Ecto neural progenitor cell (in vitro differentiated cells): ENCODE results near the gene CFAP69.
"Not testable (repeated sequence)": the region's sequence is repeated elsewhere in the genome, so short reads cannot be mapped to it uniquely, and the experiment has no call there.

Experiments
- DNase-seq: peaks from one replicate; pipeline ENCODE4 v3.0.0-alpha.2; 2018; ENCODE audit warnings: low spot score

The CFAP69 gene

GRCh38 chr7:90272242-90272641, 27.3 kb downstream of the CFAP69 start:
- DNase-seq: no peak

GRCh38 chr7:90274161-90274560, 29.2 kb downstream of the CFAP69 start:
- no peak for DNase-seq

- DNase-seq: no peak
Measured at GRCh38 chr7:90276033-90276728, 31.2 kb downstream of the CFAP69 start.

- no peak for DNase-seq
Measured at GRCh38 chr7:90288154-90288553, 43.2 kb downstream of the CFAP69 start.

- no peak for DNase-seq
Measured at GRCh38 chr7:90290244-90291113, 45.5 kb downstream of the CFAP69 start.

- no peak for DNase-seq
Measured at GRCh38 chr7:90298145-90299038, 53.4 kb downstream of the CFAP69 start.

GRCh38 chr7:90303241-90303640, 58.3 kb downstream of the CFAP69 start:
- no peak for DNase-seq

GRCh38 chr7:90309872-90310271, 64.9 kb downstream of the CFAP69 start:
- no peak for DNase-seq

GRCh38 chr7:90311175-90311574, 66.2 kb downstream of the CFAP69 start:
- DNase-seq: no peak

GRCh38 chr7:90312745-90313144, 67.8 kb downstream of the CFAP69 start:
- no peak for DNase-seq

GRCh38 chr7:90313907-90314306, 68.9 kb downstream of the CFAP69 start:
- no peak for DNase-seq

- DNase-seq: no peak
Measured at GRCh38 chr7:90320014-90320413, 75.0 kb downstream of the CFAP69 start.

- DNase-seq: no peak
Measured at GRCh38 chr7:90320418-90320800, 75.4 kb downstream of the CFAP69 start.

- peak; percentile 74 for DNase-seq
Measured at GRCh38 chr7:90320801-90321494, 76.0 kb downstream of the CFAP69 start, which contains the start of gene FAM237B. Gene FAM237B, minus strand, starts transcription at chr7:90321304. Its CDS starts 1,556 bp downstream, at chr7:90319748.

GRCh38 chr7:90322837-90323236, 77.9 kb downstream of the CFAP69 start:
- DNase-seq: no peak

- no peak for DNase-seq
Measured at GRCh38 chr7:90326500-90326899, 81.5 kb downstream of the CFAP69 start.

- DNase-seq: no peak
Measured at GRCh38 chr7:90334193-90334843, 89.3 kb downstream of the CFAP69 start.

- DNase-seq: not testable (repeated sequence)
Measured at GRCh38 chr7:90334926-90335325, 90.0 kb downstream of the CFAP69 start.

- DNase-seq: no peak
Measured at GRCh38 chr7:90337106-90337505, 92.1 kb downstream of the CFAP69 start.

GRCh38 chr7:90345016-90345415, 100.0 kb downstream of the CFAP69 start:
- no peak for DNase-seq
